Measurements from ENCODE around the gene CACNA2D2. TPM values are rescaled to one million over a fixed set of nuclear protein-coding genes. Genes with fewer than 3 reads are reported as not detected.

The CACNA2D2 gene
- 5.0 TPM for total RNA-seq (ENCODE audit: unreplicated experiment)
- long read RNA-seq = 0 reads

GRCh38 chr3:50503504-50504342 lies at the start of gene CACNA2D2:
TSS of gene CACNA2D2 (minus strand) at chr3:50503634. CDS start at chr3:50503423, 211 bp downstream.
- Mint-ChIP-seq H3K36me3 (ENCODE audit: unreplicated experiment) (no peaks in the 10 kb centered on the region), H3K27me3 (ENCODE audit: unreplicated experiment) (peaks cover 10% of the 10 kb centered on the region), H3K4me3 (ENCODE audit: unreplicated experiment) (peak within 1 kb of the TSS; percentile 53), H3K4me1 (ENCODE audit: low read depth, unreplicated experiment) (peaks cover 3% of the 10 kb centered on the region), H3K9me3 (ENCODE audit: unreplicated experiment) (peaks cover 3% of the 10 kb centered on the region), H3K27ac (ENCODE audit: unreplicated experiment) (no peak within 1 kb of the TSS)
- no peak for TF ChIP-seq CTCF (IDR thresholded peaks at IDR 0.05; ENCODE audit: partially characterized antibody, unreplicated experiment)
- DNase-seq = peak; percentile 71

- H3K4me1 Mint-ChIP-seq (ENCODE audit: low read depth, unreplicated experiment) = peaks cover 9% of the 10 kb centered on the region
- no peak overlapping the region for H3K27ac Mint-ChIP-seq (ENCODE audit: unreplicated experiment)
- no peak overlapping the region for H3K4me3 Mint-ChIP-seq (ENCODE audit: unreplicated experiment)
- no peaks in the 10 kb centered on the region for H3K36me3 Mint-ChIP-seq (ENCODE audit: unreplicated experiment)
- no peak for TF ChIP-seq CTCF (IDR thresholded peaks at IDR 0.05; ENCODE audit: partially characterized antibody, unreplicated experiment)
- DNase-seq = no peak
- H3K27me3 Mint-ChIP-seq (ENCODE audit: unreplicated experiment) = peaks cover 3% of the 10 kb centered on the region
- H3K9me3 Mint-ChIP-seq (ENCODE audit: unreplicated experiment) = peaks cover 2% of the 10 kb centered on the region
These were observed 49.2 kb upstream of the CACNA2D2 start for GRCh38 chr3:50552598-50552997.

- Mint-ChIP-seq H3K4me3 (ENCODE audit: unreplicated experiment) (no peak overlapping the region), H3K4me1 (ENCODE audit: low read depth, unreplicated experiment) (peaks cover 9% of the 10 kb centered on the region), H3K9me3 (ENCODE audit: unreplicated experiment) (peaks cover 3% of the 10 kb centered on the region)
These were observed 48.4 kb upstream of the CACNA2D2 start for GRCh38 chr3:50551681-50552435.

GRCh38 chr3:50551054-50551659 lies 47.7 kb upstream of the CACNA2D2 start:
- DNase-seq = no peak
- peaks cover 3% of the 10 kb centered on the region for H3K9me3 Mint-ChIP-seq (ENCODE audit: unreplicated experiment)
- H3K36me3 Mint-ChIP-seq (ENCODE audit: unreplicated experiment) = no peaks in the 10 kb centered on the region
- H3K27ac Mint-ChIP-seq (ENCODE audit: unreplicated experiment) = no peak overlapping the region
- peaks cover 3% of the 10 kb centered on the region for H3K27me3 Mint-ChIP-seq (ENCODE audit: unreplicated experiment)
- H3K4me3 Mint-ChIP-seq (ENCODE audit: unreplicated experiment) = no peak overlapping the region
- no peak for TF ChIP-seq CTCF (IDR thresholded peaks at IDR 0.05; ENCODE audit: partially characterized antibody, unreplicated experiment)
- H3K4me1 Mint-ChIP-seq (ENCODE audit: low read depth, unreplicated experiment) = peaks cover 9% of the 10 kb centered on the region

More at GRCh38 chr3:50551681-50552435, 48.4 kb upstream of the CACNA2D2 start:
- no peak for DNase-seq
- H3K36me3 Mint-ChIP-seq (ENCODE audit: unreplicated experiment) = no peaks in the 10 kb centered on the region
- no peak for TF ChIP-seq CTCF (IDR thresholded peaks at IDR 0.05; ENCODE audit: partially characterized antibody, unreplicated experiment)
- H3K27ac Mint-ChIP-seq (ENCODE audit: unreplicated experiment) = no peak overlapping the region
- peaks cover 3% of the 10 kb centered on the region for H3K27me3 Mint-ChIP-seq (ENCODE audit: unreplicated experiment)

Data from glutamatergic neuron (in vitro differentiated cells).